RWPE1 (cell line): ENCODE results near the gene GPRIN3.
"Not testable (repeated sequence)": the region's sequence is repeated elsewhere in the genome, so short reads cannot be mapped to it uniquely, and the experiment has no call there.

Experiments
- CTCF ChIA-PET: fragments of 350-600 bp; sonication (Branson Sonifier 250); formaldehyde crosslinking; extraction: SDS; loops from one replicate; lab custom pipeline; 2021; lab: Yijun Ruan, JAX
- POLR2A ChIA-PET: fragments of 400-600 bp; formaldehyde crosslinking; extraction: SDS; loops from one replicate; lab custom pipeline; 2020; ENCODE audit warnings: antibody characterized with exemption; ENCODE audit not compliant: low non-redundant PET; lab: Yijun Ruan, JAX
- DNase-seq: peaks from one replicate; pipeline ENCODE4 v3.0.0; 2012; ENCODE audit warnings: low spot score
- H3K27ac ChIP-seq: fragments of 450-650 bp; 2 replicates; pipeline ENCODE4 v1.5.1; 2017
- CTCF ChIP-seq: fragments of 450-650 bp; conservative IDR thresholded peaks from 2 replicates; pipeline ENCODE4 v1.5.1; 2017; ENCODE audit warnings: low read depth, mild to moderate bottlenecking

The GPRIN3 gene

GRCh38 chr4:89212666-89213381 lies 94.8 kb downstream of the GPRIN3 start:
- H3K27ac ChIP-seq, result no peak overlapping the region
- POLR2A ChIA-PET, result no interaction called here
- CTCF ChIA-PET, result no interaction called here
- no peak for DNase-seq
- TF ChIP-seq CTCF, result no peak

- no peak for DNase-seq
- ChIA-PET CTCF (no interaction called here), POLR2A (no interaction called here)
- no peak overlapping the region for H3K27ac ChIP-seq
- TF ChIP-seq CTCF, result no peak
Measured at GRCh38 chr4:89204624-89205023, 103.0 kb downstream of the GPRIN3 start.

- ChIA-PET CTCF (no interaction called here), POLR2A (no interaction called here)
- H3K27ac ChIP-seq, result no peak overlapping the region
- DNase-seq, result no peak
- TF ChIP-seq CTCF, result no peak
Measured at GRCh38 chr4:89203902-89204301, 103.7 kb downstream of the GPRIN3 start.

GRCh38 chr4:89199394-89199793 lies 108.2 kb downstream of the GPRIN3 start:
- H3K27ac ChIP-seq, POLR2A ChIA-PET, DNase-seq, CTCF ChIA-PET: not testable (repeated sequence)

GRCh38 chr4:89197920-89198319 lies 109.7 kb downstream of the GPRIN3 start:
- ChIA-PET POLR2A (no interaction called here), CTCF (no interaction called here)
- no peak for DNase-seq
- H3K27ac ChIP-seq, result no peak overlapping the region
- no peak for TF ChIP-seq CTCF

- ChIA-PET POLR2A (no interaction called here), CTCF (no interaction called here)
- no peak overlapping the region for H3K27ac ChIP-seq
- no peak for DNase-seq
- no peak for TF ChIP-seq CTCF
Measured at GRCh38 chr4:89196745-89197144, 110.9 kb downstream of the GPRIN3 start.

GRCh38 chr4:89196056-89196674 lies 111.4 kb downstream of the GPRIN3 start:
- CTCF ChIA-PET, result no interaction called here
- no peak for TF ChIP-seq CTCF
- no peak for DNase-seq
- H3K27ac ChIP-seq, result no peak overlapping the region
- POLR2A ChIA-PET, result no interaction called here
